Lower leg skin (tissue), 3 donors: ENCODE results near the gene ABCC1.

Experiments used
- CTCF ChIP-seq, 3 donors: fragments of 450-650 bp; IDR thresholded peaks; one replicate each; pipeline ENCODE4 v1.5.1; 2016; ENCODE audit warnings: antibody characterized with exemption in 3 of 3, mild to moderate bottlenecking in 3 of 3, moderate library complexity in 2 of 3
- POLR2A ChIP-seq, 2 donors: fragments of 450-650 bp; IDR thresholded peaks; one replicate each; pipeline ENCODE4 v1.6.1; 2016 to 2017; ENCODE audit warnings: antibody characterized with exemption in 2 of 2, mild to moderate bottlenecking in 1 of 2, moderate library complexity in 1 of 2

DNA sequence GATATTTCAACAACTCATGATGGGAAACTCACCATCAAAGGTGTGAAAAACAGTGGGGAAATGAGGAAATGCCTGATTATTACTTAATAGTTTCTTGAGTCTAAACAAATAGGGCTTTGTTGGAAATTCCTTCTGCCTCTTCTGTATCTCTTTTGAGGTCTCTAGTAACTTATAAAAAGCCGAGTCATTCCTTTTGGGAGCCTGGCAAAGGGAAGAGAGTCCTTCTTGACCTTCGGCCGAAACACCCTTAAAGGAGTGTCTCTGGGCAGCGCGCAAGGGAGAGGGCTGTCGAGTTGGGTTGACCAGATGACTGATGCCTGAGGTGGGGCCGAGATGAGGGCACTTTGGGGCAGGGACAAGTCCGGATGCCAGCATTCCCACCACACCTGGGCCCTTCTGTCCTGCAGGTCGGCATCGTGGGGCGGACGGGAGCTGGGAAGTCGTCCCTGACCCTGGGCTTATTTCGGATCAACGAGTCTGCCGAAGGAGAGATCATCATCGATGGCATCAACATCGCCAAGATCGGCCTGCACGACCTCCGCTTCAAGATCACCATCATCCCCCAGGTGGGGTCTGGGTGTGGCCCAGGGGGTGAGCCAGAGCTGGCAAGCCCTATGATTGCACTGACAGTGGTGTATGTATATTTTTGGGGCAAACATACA lies 184.7 kb downstream of the ABCC1 start:
- TF ChIP-seq CTCF (IDR thresholded peaks at IDR 0.05) (no peak), POLR2A (IDR thresholded peaks at IDR 0.05) (no peak)
